ENCODE measurements around the gene RALGPS1.

- TF ChIP-seq, protein P1, sequence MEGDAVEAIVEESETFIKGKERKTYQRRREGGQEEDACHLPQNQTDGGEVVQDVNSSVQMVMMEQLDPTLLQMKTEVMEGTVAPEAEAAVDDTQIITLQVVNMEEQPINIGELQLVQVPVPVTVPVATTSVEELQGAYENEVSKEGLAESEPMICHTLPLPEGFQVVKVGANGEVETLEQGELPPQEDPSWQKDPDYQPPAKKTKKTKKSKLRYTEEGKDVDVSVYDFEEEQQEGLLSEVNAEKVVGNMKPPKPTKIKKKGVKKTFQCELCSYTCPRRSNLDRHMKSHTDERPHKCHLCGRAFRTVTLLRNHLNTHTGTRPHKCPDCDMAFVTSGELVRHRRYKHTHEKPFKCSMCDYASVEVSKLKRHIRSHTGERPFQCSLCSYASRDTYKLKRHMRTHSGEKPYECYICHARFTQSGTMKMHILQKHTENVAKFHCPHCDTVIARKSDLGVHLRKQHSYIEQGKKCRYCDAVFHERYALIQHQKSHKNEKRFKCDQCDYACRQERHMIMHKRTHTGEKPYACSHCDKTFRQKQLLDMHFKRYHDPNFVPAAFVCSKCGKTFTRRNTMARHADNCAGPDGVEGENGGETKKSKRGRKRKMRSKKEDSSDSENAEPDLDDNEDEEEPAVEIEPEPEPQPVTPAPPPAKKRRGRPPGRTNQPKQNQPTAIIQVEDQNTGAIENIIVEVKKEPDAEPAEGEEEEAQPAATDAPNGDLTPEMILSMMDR (IDR thresholded peaks at IDR 0.05) = no peak
- TF ChIP-seq EZH2phosphoT487 (IDR thresholded peaks at IDR 0.05) = no peak
Observed at GRCh38 chr9:127112735-127113161, 198.2 kb downstream of the RALGPS1 start.
